ENCODE measurements around the gene HLX.

Gene HLX

DNA sequence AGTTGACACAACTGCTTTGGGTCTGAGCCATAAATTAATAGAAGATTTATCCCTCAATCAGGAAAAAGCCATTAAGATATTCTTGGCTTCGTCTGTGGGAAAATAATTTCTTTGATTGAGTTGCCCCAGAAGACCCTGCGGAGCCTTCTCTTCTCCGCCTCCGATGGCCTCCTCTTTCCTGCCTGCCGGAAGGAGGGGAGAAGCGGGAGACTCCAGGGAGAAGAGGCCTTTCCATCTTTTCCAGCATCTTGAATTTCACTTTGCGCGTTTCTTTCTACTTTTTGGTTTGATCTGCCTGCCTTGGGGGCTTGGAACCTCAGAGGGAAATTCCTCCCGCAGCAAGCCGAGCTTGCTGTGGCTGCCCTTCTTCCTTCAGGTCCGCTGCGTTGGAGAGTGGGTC, 16.8 kb downstream of the HLX start:
- DNase-seq: no peak

DNA sequence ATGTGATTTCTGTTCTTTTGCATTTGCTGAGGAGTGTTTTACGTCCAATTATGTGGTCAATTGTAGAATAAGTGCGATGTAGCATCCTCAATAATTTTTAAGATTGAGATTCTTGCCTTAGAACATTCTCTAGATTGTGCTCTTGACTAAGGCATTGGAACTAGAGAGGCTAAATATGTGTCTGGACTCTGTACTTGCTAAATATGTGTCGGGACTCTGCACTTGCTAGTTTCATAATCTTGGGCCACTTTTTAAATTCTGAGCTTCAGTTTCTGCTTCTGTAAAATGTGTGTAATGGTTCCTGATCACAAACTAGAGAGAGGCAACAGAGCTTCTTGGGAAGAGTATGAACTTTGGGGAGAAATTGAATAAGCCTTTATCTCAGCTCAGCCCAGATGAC, 21.6 kb downstream of the HLX start:
- no peak for DNase-seq

DNA sequence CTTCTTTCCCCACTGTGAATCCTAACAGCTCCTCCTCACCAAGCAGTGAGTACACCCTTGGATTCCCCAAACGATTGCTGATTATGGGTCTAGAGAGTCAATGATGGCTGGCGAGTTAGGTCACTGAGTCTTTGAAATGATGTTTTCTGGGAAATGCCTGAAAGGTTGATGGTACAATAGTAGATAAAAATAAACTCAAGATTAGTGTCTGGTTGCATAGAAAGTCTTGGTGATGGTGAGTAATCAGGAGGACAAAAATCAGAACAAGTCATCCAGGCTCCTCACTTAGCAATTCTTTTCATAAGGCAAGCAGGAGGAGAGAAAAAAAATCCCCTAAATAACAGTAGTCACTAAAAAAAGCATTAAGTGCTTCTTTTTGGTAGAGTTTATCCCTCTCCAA, 22.6 kb downstream of the HLX start:
- peak; percentile 48 for DNase-seq

DNA sequence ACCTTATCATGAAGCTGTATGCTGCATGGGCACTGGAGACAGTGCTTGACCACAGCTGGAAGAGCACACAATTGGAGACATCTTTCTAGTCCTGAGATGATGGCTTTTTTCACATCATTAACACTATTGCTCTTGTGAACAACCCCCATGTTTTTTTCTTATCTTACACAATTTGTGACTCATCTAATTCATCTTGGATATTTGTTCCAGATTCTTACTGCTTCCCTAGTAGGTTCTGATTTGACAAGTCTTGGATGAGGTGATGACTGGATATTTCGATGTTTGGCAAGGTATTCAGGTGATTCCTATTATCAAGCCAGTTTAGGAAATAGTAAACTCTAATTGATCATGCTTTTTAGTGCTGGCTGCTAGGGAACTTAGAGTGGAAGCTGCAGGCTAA, 23.7 kb downstream of the HLX start:
- DNase-seq: no peak

DNA sequence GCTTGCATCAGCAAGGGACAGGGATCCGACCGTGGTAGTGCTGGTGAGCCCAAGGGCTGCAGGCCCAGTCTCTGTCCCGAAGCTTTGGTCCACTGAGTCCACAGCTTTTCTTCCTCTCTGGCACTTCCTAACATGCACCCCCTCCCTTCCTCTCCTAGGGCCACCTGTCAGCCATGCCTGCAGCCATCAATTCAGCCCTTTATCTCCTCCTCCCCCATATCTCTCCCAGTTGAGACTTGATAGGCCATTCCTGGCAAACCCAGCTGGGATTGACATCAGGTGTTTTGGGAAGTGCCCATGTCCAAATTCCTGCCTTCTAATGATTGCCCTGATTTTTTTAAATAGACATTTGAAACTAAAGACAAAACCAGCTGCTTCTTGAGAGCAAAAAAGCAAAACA, 25.6 kb downstream of the HLX start:
- no peak for DNase-seq

DNA sequence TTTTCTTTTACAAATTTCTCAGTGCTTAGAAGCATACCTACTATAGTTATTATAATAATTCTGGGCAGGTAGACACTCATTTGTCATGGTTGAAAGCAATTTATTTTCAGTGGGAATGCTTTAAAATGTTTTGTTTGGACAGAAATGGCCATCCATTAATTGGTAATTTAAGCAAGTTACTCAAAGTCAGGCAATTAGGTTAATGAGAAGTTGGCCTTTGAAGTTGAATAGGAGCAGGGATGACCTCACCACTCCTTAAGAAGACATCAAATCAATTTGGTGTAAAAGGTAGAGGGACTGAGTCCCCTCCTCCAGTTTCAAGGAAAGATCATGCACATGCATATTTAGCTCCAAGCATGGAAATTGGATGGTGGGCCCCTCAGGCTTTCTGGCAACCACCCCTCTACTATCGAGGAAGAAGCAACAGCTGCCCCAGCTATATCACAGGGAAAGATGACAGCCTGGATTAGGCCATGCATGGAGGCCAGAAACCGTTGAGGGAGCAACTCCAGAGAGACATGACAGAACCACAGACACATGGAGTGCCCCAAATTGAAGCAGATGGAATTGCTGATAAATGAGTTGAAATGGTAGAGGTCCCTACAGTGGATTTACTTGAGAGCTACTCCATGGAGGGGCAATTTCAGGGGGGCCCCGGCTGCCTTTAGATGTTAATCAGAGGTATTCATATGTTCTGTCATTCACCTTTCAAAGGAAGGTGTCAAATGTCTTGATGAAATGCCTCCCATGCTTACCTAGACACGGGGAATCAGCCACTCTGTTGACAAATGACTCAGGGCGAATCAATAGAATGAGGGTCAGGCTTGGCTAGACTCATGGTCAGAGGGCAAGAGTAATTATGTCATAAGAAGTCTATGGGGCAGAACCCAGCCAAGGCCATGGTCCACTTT, 26.7 kb downstream of the HLX start:
- no peak for DNase-seq

DNA sequence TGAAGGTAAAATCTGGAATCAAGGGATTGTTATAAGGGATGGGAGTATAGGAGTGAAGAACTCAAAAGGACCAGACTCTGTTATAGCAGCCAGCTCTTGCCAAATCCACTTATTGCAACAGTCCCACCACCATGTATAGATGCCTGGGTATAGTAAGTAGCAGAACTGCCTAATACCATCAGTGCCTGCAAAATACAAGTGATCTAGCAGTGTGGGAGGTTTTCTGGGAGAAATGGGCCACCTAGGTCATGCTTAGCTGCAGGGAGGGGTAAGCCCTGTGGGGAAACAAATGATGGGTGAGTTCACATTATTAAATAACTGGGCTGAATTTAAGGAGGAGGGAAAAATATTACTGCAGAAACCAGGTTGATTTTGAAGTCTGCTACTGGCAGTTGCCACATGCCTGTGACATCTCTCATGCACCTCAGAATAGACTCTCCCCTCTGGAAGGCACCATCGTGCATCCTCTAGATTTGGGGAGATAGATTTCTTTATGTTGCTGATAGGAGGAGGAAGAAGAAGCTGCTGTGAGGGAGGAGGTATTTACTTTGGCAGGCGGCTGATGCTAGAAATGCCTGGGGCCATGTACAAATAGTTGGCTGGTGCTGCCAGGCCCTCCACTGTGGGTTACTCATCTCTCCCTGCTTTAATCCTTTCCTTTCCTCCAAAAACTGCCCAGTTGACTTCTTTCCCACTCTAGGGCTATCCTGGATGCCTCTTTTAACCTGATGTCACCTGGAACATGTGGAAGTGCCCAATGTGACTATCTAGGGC, 27.5 kb downstream of the HLX start:
- DNase-seq: peak; percentile 37

DNA sequence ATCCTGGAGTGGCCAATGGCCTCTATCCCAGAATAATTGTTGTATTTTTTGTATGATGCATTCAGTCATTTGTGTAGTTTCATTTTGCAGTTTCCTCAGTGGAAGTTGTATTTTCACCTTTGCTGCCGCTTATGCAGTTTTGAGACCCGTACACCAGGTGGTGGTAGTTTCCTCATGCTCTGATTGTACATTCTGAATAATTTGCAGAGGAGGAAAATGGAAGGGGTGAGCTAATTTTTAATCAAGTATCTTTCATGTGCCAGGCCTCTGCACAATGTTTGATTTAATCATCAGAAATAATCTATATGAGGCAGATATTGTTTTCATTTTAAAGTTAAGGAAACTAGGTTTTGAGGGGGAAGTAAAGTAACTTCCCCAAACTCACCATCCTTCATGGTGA, 29.5 kb downstream of the HLX start:
- peak; percentile 20 for DNase-seq

DNA sequence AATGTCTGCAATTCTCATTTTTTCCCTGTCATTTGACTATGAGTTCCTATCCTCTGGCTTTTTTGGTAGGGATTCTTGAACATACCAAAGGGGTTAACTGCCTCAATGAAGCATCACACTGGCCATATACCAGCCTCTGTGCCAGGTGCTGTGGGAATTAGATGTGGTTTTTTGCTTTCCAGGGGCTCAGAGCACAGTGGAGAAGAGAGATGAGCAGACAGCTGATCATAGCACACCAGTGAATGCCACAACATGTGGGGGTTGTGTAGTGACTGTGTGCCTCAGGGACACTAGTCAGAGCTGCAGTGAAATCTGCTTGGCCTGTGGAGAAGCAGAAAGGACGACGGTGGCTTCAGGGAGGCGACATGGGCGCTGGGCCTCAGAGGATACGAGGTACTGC, 30.8 kb downstream of the HLX start:
- DNase-seq: no peak

DNA sequence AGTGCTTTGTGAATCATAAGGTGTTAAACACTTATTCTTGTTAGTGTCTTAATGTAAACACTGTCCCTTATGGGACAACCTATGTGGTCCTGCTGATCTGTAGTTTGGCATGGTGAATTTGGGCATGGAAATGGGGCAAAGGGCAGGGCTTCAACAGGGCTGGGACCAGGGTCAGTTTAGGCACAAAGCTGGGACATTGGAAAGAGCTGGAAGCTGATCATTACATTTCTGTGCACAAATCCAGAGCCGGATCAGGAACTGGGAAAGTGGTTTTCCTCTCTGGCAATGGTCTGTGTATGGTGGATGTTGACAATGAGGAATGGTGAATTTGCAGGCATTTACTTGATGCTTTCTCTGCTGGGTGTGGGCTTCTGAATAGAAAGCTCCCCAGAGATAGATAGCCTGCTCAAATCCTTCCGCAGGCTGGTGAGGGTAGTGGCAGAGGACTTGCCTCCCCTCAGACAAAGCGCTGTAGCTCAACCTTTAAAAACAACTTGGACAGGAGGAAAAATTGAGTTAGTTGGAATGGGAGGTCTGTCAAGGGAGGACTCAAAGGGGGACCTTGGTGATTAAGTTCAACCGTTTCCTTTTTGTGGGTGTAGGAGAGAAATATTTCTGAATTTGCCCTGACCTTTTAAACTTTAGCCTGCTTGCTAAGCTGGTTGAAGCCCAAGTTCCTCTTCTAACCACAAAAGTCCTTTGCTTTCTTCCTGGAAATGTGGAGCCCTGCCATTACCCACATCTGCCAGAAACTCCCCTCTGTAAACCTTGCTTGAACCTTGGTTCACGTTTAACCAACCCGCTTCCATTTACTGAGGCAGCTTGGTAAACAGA, 35.3 kb downstream of the HLX start:
- no peak for DNase-seq

DNA sequence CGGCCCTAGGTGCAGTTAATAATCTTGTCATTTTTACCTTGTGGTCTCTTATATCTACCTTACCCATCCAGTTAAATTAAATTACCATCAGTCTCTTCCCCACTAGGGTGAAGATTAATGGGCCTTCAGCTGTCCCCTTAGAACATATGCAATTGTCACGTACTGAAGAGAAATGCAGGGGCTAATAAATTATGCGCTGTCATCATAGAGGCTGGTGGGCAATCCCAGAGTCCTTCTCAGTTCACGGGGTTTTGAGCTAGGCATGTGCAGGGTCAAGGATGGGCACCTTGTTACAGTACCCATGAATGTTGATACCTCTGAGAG, 35.8 kb downstream of the HLX start:
- DNase-seq: no peak

DNA sequence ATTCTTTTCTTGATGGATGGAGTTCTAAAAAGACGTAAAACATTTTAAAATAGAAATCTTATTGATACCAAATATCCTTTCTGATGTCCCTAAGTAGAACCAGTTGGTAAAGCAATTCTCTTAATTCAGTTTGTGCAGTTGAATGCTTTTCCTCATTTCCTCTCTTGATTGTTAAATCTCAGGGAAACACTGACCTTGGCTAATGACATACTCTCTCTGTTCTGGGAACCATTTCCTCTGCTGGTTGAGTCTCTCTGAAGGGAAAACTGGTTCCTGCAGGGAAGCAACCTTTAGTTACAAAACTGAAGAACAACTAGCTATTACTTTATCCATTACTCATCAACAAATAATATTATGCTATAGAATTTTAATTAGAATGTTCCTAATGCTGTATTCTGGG, 36.7 kb downstream of the HLX start:
- DNase-seq: no peak

DNA sequence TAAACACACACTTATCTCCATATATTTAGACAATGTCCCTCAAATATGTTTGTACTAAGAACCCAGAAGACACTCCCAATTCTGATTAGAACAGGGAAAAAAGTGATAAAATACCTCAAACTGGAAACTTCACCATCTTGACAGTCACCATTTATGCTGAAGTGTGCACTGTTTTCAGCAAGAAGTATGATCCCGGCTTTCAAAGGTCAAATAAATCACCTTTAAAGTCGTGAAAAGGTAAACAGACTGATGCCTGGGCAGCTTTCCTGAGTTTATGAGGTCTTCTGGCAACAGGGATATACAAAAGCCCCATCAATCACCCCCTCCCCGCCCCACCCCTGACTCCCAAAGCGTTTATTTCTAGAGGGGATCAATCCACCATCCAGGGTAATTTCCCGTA, 37.9 kb downstream of the HLX start:
- DNase-seq: no peak

DNA sequence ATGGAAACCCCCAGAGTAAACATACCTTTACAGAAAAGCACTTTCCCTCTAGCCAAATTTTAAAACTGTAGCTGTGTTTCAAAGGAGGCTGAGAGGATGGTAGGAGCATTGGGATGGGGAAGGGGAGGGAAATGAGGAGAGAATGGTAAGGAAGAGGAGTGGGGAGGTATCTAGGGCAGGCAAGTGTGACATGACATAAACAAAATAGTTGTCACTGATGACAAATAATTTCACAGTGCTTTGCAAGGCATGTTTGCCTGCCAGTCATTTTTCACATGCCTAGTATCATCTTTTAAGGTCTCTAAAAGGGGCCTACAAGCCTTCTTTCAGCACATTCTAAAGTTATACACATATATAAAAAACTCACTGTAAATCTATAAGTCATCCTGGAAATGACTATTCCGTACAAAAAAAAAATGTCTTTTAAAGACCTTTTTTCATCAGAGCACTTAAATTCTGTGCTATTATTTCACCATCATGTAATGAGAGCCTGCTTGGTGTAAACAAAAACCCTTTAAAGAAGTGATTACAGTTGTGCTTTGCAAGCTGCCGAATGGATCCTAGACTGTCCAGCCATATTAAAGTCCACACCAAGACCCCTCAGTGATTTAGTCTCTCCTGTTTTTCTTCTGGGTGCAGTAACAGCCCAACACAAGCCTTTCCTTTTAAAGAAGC, 38.4 kb downstream of the HLX start:
- DNase-seq: no peak

DNA sequence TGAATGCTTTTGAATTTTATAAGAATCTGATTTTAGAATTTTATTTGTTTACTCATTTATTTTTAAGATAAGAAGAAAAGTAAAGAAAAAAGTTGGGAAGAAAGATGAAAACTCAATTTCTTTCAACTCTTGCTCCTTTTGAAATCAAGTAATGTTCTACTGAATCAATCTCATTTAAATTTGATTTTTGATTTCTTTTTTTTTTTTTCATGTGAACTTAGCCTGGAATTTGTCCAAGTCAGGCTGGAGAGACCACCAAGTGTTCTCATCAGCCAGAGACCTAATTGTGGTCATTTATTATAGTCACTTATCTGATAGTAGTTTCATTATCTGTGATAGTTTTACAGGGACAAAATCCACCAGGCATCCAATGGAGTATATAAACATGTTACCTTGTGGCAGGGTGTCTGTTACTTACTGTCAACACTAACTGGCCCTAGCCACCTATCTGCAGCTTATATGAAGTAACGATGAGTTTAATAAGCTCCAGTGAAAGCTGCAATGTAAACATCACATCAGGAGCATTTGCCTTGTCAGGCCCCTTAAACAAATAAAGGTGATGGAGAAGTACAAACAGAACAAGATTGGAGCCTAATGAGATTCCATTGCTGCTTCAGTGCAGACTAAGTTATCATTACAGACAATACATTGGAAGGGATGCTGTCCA, 39.2 kb downstream of the HLX start:
- no peak for DNase-seq

DNA sequence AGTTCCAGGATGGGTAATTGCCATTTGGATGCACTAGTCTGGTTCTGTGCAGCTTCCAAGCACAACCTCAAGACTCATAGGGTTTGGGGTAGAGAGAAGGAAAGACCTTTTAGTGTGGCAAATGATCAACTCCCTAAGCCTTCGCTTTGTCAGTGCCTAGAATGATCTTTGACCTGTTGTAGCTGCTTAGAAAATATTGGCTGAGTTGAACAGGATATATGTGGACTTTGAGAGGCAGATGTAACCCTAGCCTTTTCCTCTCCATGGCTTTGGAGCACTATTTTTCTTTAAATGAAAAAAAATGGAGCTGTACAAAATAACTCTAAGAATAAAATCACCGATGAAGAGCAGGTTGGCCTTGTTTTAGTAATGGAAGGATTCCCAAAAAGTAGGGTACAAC, 41.7 kb downstream of the HLX start:
- DNase-seq: no peak

DNA sequence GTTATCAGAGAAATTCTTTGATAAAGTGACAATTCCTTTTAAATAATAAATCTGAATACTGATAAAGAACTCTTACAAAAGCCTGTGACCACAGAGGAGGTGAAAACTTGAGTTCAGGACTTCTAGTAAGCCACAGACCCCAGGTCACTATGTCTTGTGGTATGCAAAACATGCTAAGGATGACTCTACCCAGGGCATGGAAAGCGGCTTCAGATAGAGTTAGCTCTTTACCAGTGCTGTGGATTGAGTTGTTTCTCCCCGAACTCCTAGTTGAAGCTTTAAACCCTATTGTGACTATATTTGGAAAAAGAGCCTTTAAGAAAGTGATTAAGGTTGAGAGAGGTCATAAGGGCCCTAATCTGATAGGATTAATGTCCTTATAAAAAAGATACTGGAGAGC, 42.3 kb downstream of the HLX start:
- DNase-seq: no peak

DNA sequence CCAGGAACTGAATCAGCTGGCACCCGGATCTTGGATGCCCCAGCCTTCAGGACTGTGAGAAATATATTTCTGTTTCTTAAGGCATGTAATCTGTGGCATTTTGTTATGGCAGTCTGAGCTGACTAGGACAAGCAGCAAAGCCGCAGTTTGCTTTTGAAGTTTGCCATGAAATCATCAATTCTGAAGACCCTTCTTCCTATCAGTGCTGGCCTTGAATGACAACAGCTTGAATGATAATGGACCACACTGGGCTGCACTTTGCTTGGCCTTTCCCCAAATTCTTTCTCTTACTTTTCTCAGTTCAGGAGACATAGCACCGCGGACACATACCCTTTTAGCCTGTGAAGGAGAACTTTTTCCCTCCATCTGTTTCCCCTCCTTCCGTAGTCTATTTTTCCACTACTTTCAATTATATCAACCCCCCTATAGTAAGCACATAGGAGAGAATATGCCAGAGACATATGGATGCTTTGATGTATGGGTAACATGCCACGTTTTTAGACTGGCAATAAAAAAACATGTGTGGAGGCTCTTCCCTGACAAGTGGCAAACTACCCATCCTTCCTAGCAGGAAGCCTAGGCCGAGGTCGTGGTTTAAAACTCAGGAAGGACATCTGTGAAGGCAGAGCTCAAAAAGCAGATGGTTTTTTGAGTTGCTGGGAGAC, 42.9 kb downstream of the HLX start:
- DNase-seq: no peak

DNA sequence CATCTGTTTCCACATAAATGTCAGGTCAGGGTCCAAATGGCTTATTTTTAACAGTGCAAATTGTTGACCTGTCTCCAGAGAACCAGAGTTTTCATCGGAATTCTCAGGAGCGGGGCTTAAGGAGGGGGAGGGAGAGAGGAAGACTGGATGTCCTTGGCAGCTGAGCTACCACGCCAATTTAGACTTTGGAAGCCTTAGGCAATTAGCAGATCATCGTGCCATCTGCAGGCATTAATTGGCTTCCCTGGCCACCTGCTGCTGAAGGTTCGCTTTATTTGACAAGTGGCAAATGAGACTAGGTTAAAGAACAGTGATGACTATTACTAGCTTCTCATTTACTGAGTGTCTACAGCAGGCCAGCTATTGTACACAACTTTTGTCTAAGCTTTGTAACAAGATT, 43.7 kb downstream of the HLX start:
- no peak for DNase-seq

DNA sequence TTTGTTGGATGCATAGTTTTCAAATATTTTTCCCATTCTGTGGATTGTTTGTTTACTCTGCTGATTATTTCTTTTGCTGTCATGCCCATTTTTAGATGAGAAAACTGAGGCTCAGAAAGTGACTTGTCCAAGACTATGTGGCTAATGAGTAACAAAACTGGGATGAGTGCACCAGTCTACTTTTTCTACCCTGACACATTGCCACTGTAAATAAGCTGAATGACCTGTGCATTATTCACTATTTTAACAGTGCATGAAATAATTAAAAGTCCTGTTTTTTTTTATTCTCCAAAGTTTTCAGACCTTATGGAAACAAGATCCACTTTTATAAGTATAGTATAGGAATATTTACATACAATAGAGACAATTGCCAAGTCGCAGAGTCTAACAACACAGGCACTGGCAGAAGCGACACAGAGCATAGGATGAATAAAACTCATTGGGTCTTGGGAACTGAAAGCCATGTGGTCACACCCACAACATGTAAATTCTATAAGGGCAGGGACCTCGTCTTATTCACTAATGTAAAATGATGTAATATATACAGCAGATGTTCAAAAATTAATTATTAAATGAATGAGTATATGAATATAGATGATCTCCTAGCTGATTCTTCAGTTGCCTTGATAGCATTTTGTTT, 45.2 kb downstream of the HLX start:
- DNase-seq: no peak

DNA sequence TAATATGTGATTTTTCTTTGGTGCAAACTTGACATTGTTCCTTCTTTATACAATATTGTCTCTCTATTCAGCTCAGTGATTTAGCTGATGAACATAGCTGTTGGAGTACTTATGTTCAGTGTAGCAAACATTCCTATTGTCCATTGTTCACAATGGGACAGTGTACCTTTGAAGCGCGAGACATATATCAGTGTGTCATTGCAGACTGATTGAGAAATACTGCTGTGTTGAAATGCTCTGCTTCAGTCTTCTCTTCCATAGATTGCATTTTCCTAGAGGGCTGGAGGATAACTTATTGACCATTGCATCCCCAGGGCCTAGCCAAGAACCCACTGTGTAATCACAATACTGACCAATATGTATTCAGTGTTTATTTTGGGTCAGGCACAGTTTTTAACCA, 46.5 kb downstream of the HLX start:
- DNase-seq: no peak

Data from fibroblast of skin of back (primary cell).